Fibroblast of lung (primary cell): Measurements from ENCODE around the gene TENT4A. TPM values are rescaled to one million over a fixed set of nuclear protein-coding genes. Genes with fewer than 3 reads are reported as not detected.

Experiments used
- DNase-seq, 2 donors: peaks; one replicate each; pipeline versions ENCODE4 v3.0.0 to v3.0.0-alpha.2; 2010; ENCODE audit warnings: low read depth in 2 of 2
- H2AFZ ChIP-seq: 2 replicates; pipeline ENCODE4 v1.5.1; 2012; ENCODE audit warnings: low read length, control low read depth, inconsistent platforms
- H3K27ac ChIP-seq: 2 replicates; pipeline ENCODE4 v1.5.1; 2011; ENCODE audit warnings: low read length, control low read depth; ENCODE audit not compliant: insufficient read depth
- H3K27me3 ChIP-seq: 2 replicates; pipeline ENCODE4 v1.5.1; 2011; ENCODE audit warnings: mild to moderate bottlenecking, low read length; ENCODE audit not compliant: control insufficient read depth, insufficient read depth
- H3K36me3 ChIP-seq: 2 replicates; pipeline ENCODE4 v1.5.1; 2011; ENCODE audit warnings: low read length; ENCODE audit not compliant: control insufficient read depth, insufficient read depth
- H3K4me1 ChIP-seq: 2 replicates; pipeline ENCODE4 v1.5.1; 2011; ENCODE audit warnings: low read length; ENCODE audit not compliant: control insufficient read depth, insufficient read depth; ENCODE audit errors: extremely low read depth
- H3K4me2 ChIP-seq: 2 replicates; pipeline ENCODE4 v1.5.1; 2011; ENCODE audit warnings: low read length, control low read depth; ENCODE audit not compliant: insufficient read depth; ENCODE audit errors: extremely low read depth
- H3K4me3 ChIP-seq, 4 experiments: fragments of 200-600 bp in 1 of 4; sonication (generic) in 1 of 4; replicated peaks in 1 of 4; 2 replicates each; pipeline ENCODE4 v1.5.1; 2011 to 2016; ENCODE audit warnings: low read length in 4 of 4, low read depth in 3 of 4, mild to moderate bottlenecking in 3 of 4, control low read depth in 2 of 4, inconsistent platforms in 1 of 4, mixed read lengths in 1 of 4; ENCODE audit not compliant: insufficient read depth in 1 of 4; ENCODE audit errors: control extremely low read depth in 1 of 4
- H3K79me2 ChIP-seq: 2 replicates; pipeline ENCODE4 v1.5.1; 2012; ENCODE audit warnings: mild to moderate bottlenecking, low read length, inconsistent platforms; ENCODE audit not compliant: control insufficient read depth, insufficient read depth
- H3K9ac ChIP-seq: 2 replicates; pipeline ENCODE4 v1.5.1; 2011; ENCODE audit warnings: mild to moderate bottlenecking, low read length, control low read depth; ENCODE audit not compliant: insufficient read depth
- H3K9me3 ChIP-seq: 2 replicates; pipeline ENCODE4 v1.5.1; 2012; ENCODE audit warnings: low read depth, low read length; ENCODE audit not compliant: control insufficient read depth, insufficient read depth
- H4K20me1 ChIP-seq: 2 replicates; pipeline ENCODE4 v1.5.1; 2011; ENCODE audit warnings: low read length; ENCODE audit not compliant: control insufficient read depth, insufficient read depth; ENCODE audit errors: extremely low read depth
- EZH2 ChIP-seq: IDR thresholded peaks from 2 replicates; pipeline ENCODE4 v1.5.1; 2012; ENCODE audit warnings: low read length, control low read depth, mild to moderate bottlenecking; ENCODE audit errors: missing control alignments
- polyA plus RNA-seq, 2 donors: library from polyadenylated mRNA; depleted of rRNA in 1 of 2; stranded (reverse) in 1 of 2; unstranded in 1 of 2; fragments of >200 nt; gene quantifications; 2 replicates each; pipeline ENCODE4 v1.2.1, GENCODE V29; 2011 to 2012; ENCODE audit warnings: missing spikeins in 1 of 2
- total RNA-seq: library from RNA; depleted of rRNA; stranded (reverse); fragments of >200 nt; gene quantifications from 2 replicates; pipeline ENCODE4 v1.2.1, GENCODE V29; 2014
- TF ChIP-seq, protein P1 (sequence below), 2 donors: IDR thresholded peaks in 1 of 2; conservative IDR thresholded peaks in 1 of 2; 1 replicate in 1 of 2; 2 replicates in 1 of 2; pipeline ENCODE4 v1.5.1; 2011 to 2012; ENCODE audit warnings: low read length in 2 of 2, control low read depth in 1 of 2, inconsistent platforms in 1 of 2, low read depth in 1 of 2, mild to moderate bottlenecking in 1 of 2

TENT4A gene
- total and polyA plus RNA-seq, 2 donors (not counting 1 experiment from before 2014, with no cell fraction given): 3.1 to 10.4 TPM

DNA sequence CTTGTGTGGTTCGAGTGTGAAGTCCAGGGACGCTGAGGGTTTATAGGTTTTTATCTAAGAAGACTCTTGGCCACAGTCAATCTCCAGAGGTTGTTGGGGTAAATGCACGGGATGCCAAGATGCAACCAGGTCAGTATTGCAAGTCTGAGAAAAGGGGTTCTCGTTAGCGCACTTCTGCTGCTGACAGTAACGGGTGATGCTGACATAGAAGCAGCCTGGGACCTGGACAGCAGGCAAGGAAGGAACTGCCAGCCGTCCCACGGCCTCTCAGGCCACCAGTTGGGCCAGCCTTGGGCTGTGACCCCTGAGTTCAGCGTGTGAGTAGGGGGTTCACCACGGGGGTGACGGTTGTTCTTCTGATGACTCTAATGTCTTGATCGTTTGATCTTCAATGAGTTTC lies 39.0 kb downstream of the TENT4A start:
- TF ChIP-seq EZH2: no peak
- TF ChIP-seq, protein P1, sequence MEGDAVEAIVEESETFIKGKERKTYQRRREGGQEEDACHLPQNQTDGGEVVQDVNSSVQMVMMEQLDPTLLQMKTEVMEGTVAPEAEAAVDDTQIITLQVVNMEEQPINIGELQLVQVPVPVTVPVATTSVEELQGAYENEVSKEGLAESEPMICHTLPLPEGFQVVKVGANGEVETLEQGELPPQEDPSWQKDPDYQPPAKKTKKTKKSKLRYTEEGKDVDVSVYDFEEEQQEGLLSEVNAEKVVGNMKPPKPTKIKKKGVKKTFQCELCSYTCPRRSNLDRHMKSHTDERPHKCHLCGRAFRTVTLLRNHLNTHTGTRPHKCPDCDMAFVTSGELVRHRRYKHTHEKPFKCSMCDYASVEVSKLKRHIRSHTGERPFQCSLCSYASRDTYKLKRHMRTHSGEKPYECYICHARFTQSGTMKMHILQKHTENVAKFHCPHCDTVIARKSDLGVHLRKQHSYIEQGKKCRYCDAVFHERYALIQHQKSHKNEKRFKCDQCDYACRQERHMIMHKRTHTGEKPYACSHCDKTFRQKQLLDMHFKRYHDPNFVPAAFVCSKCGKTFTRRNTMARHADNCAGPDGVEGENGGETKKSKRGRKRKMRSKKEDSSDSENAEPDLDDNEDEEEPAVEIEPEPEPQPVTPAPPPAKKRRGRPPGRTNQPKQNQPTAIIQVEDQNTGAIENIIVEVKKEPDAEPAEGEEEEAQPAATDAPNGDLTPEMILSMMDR (conservative IDR thresholded peaks at IDR 0.05 in 1 of 2, IDR thresholded peaks at IDR 0.05 in 1 of 2; ENCODE audit: low read depth in 1 of 2, low read length in 2 of 2): no peak
- no peaks in the 10 kb centered on the region for H3K9me3 ChIP-seq
- DNase-seq: no peak
- no peak overlapping the region for H2AFZ ChIP-seq
- no peaks in the 10 kb centered on the region for H3K27me3 ChIP-seq
- H3K9ac ChIP-seq: no peak overlapping the region
- no peaks in the 10 kb centered on the region for H4K20me1 ChIP-seq
- no peak overlapping the region for H3K4me3 ChIP-seq
- H3K79me2 ChIP-seq: peaks cover 22% of the 10 kb centered on the region
- H3K36me3 ChIP-seq: peaks cover 35% of the 10 kb centered on the region
- H3K4me2 ChIP-seq: no peak overlapping the region
- H3K4me1 ChIP-seq: no peaks in the 10 kb centered on the region
- no peak overlapping the region for H3K27ac ChIP-seq

DNA sequence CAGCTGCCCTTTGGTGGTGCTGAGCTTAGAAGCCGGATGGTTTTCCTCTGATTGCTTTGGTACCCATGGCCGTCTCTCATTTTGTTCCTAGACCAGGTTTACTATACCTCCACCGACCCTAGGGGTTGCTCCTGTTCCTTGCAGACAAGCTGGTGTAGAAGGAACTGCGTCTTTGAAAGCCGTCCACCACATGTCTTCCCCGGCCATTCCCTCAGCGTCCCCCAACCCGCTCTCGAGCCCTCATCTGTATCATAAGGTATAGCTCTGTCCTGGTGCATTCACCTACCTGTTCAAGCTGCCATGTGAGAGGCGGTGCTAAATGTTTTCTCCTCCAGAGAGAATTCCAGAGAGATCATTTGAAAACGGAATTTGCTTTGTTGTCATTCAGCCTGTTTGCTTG lies 39.5 kb downstream of the TENT4A start:
- DNase-seq: no peak
- Histone ChIP-seq H2AFZ (no peak overlapping the region), H3K79me2 (peaks cover 17% of the 10 kb centered on the region), H3K9me3 (no peaks in the 10 kb centered on the region), H3K4me2 (no peak overlapping the region), H4K20me1 (no peaks in the 10 kb centered on the region), H3K27ac (no peak overlapping the region), H3K9ac (no peak overlapping the region), H3K4me3 (no peak overlapping the region), H3K36me3 (peaks cover 34% of the 10 kb centered on the region), H3K27me3 (no peaks in the 10 kb centered on the region), H3K4me1 (no peaks in the 10 kb centered on the region)
- TF ChIP-seq EZH2: no peak
- TF ChIP-seq, protein P1 (conservative IDR thresholded peaks at IDR 0.05 in 1 of 2, IDR thresholded peaks at IDR 0.05 in 1 of 2; ENCODE audit: low read depth in 1 of 2, low read length in 2 of 2): no peak

DNA sequence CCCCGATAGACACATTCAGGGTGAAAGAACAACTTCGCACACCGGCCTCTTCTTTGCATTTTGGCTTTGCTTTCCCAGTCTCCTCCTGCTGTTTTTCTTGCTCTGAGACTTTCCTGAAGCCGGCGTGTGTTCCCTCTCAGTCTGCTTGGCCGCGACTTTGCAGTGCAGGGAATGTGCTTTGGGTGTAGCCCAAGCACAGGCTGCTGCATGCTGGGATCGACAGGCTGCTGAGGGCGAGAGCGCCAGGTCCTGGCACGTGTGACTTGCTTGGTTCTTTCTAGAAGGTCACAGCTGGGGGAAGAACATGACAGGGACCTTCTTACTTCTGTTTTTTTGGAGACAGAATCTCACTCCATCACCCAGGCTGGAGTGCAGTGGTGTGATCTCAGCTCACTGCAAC lies 40.6 kb downstream of the TENT4A start:
- Histone ChIP-seq H3K79me2 (peaks cover 7% of the 10 kb centered on the region), H3K4me3 (no peak overlapping the region), H3K36me3 (peaks cover 36% of the 10 kb centered on the region), H3K9ac (no peak overlapping the region), H2AFZ (no peak overlapping the region), H4K20me1 (no peaks in the 10 kb centered on the region), H3K27ac (no peak overlapping the region), H3K27me3 (no peaks in the 10 kb centered on the region), H3K4me1 (no peaks in the 10 kb centered on the region), H3K9me3 (no peaks in the 10 kb centered on the region), H3K4me2 (no peak overlapping the region)
- TF ChIP-seq EZH2: no peak
- TF ChIP-seq, protein P1 (conservative IDR thresholded peaks at IDR 0.05 in 1 of 2, IDR thresholded peaks at IDR 0.05 in 1 of 2; ENCODE audit: low read depth in 1 of 2, low read length in 2 of 2): no peak
- no peak for DNase-seq
